LHCN-M2 (cell line): ENCODE results near the gene BRMS1. TPM values are rescaled to one million over a fixed set of nuclear protein-coding genes. Genes with fewer than 3 reads are reported as not detected.
"Not testable (repeated sequence)": the region's sequence is repeated elsewhere in the genome, so short reads cannot be mapped to it uniquely, and the experiment has no call there.

Experiments used
- DNase-seq: peaks from one replicate; pipeline ENCODE4 v3.0.0-alpha.2; 2012; ENCODE audit warnings: low read depth
- polyA plus RNA-seq: library from polyadenylated mRNA; unstranded; fragments of >200 nt; gene quantifications from one replicate; pipeline ENCODE4 v1.2.1, GENCODE V29; 2012; ENCODE audit warnings: missing spikeins
- total RNA-seq: library from RNA; depleted of rRNA; stranded (reverse); fragments of >200 nt; gene quantifications from 2 replicates; pipeline ENCODE4 v1.2.3, GENCODE V29; 2014; rRNA removed

The BRMS1 gene
- total RNA-seq, result 102 and 107 TPM in 2 replicates
- 60.3 TPM for polyA plus RNA-seq

DNA sequence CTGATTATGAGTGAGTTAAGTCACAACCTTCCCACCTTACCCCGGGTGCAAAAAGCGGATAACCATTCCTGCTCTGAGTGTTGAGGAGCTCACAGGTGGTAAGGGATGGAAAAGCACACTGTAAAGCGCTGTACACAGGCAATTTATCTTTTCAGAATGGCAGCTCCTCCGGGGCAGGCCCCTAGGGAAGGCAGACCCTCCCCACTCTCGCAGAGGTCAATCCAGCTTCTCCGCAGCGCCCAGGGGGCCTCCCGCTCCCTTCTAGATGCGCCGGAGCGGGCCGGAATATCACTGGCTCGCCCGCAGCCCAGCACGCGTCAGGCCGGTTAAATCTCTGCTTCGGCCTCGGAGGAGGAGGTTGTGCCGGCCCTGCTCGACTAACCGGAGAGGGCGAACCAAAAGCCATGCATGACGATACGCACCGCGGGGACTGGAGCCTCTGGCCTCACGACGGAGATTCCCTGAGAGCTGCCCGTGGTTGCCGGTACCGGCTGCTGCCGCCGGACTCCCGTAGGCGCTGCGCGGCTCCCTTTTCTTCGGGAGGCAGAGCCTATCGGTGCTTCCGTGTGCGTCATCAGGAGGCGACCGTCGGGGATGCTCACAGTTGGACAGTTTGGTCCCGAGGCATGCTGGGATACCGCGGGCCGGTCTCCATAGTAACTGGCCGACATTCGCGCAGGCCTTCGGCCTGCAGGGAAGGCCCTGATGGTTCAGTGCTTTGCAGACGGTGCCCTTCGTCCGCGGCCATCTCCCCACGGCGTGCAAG lies at the start of gene BRMS1:
Gene BRMS1, minus strand, starts transcription at position 555 of the 766 bp plus-strand sequence. CDS start 2,870 bp downstream, outside the sequence.
- DNase-seq, result peak; percentile 96

DNA sequence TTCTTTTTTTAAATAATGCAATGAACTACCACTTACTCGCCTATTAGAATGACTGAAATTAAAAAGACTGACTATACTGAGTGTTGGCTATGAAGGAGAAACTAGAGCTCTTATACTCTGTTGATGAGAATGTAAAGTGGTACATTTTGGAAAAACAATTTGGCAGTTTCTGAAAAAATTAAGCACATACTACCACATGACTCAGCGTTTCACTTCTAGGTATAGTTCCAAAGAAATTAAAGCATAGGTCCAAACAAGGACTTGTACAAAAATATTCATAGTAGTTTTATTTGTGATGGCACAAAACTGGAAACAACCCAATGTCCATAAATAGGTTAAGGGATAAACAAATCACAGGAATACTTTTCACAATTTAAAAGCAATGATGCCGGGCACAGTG lies 49.0 kb upstream of the BRMS1 start:
- DNase-seq, result no peak

DNA sequence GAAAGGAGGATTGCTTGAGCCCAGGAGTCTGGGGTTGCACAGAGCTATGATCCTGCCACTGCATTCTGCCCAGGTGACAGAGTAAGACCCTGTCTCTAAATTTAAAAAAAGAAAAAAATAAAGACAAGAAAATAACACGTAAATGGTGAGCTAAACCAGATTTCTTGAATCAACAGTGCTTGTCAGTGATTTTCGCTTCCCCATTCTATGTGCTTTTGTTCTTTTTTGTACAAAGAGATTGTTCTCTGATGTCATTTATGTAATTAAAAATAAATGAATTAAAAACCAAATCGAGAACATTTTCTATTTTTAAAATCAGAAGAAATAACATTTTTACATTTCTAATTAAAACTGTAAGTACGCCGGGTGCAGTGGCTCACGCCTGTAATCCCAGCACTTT lies 46.4 kb upstream of the BRMS1 start:
- DNase-seq, result no peak

GRCh38 chr11:66388780-66389386 lies 44.0 kb upstream of the BRMS1 start:
- DNase-seq, result peak; percentile 61

DNA sequence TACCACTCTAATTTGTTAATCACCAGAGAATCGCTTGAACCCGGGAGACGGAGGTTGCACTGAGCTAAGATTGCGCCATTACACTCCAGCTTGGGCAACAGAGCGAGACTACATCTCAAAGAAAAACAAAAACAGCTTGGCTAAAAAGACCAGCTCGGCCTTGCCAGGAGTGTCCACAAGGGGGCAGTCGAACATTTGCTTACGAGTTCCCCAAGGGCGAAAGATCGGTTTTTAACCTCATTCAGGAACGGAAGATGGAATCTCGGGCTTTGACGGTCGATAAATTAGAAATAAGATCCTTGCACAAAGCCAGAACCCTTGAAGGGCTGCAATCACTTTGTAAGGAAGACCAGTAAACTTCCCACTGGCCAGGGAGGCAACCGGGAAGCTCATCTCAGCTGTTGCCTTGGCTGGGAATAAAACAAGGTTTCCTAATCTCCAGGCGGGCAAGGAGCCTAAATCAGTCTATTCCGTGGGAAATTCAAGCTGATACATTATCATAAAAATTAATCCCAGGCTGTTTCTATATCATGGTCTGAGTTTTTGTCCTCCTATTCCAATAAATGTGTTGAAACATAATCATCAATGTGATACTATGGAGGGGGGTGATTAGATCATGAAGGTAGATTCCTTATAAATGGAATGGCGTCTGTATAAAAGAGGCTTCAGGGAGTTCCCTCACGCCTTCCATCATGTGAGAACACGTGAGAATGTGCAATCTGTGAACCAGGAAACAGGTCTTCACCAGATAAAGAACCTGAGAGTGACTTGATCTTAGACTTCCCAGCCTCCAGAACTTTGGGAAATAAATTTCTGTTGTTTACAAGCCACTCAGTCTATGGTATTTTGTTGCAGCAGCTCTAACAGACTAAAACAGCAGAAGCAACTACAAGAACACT lies 41.5 kb upstream of the BRMS1 start:
- DNase-seq, result peak; percentile 78

DNA sequence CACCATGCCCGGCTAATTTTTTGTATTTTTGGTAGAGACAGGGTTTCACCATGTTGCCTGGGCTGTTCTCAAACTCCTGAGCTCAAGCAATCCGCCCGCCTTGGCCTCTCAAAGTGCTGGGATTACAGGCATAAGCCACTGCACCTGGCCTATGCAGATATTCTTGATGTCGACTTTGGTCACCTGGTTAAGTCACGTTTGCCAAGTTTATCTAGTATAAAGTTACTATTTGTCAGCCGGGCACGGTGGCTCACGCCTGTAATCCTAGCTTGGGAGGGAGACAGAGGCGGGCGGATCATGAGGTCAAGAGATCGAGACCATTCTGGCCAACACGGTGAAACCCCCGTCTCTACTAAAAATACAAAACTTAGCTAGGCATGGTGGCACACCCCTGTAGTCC lies 39.4 kb upstream of the BRMS1 start:
- DNase-seq, result not testable (repeated sequence)

DNA sequence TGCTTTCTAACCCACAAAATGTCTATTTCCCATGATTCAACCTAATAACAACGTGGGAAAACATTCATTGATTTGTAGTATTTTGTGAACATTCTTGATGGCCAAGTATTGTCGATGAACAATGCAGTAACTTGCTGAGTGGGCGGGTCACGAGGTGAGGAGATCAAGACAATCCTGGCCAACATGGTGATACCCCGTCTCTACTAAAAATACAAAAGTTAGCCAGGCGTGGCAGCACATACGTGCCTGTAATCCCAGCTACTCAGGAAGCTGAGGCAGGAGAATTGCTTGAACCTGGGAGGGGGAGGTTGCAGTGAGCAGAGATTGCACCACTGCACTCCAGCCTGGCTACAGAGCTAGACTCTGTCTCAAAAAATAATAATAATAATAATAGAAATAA lies 35.4 kb upstream of the BRMS1 start:
- DNase-seq, result not testable (repeated sequence)

DNA sequence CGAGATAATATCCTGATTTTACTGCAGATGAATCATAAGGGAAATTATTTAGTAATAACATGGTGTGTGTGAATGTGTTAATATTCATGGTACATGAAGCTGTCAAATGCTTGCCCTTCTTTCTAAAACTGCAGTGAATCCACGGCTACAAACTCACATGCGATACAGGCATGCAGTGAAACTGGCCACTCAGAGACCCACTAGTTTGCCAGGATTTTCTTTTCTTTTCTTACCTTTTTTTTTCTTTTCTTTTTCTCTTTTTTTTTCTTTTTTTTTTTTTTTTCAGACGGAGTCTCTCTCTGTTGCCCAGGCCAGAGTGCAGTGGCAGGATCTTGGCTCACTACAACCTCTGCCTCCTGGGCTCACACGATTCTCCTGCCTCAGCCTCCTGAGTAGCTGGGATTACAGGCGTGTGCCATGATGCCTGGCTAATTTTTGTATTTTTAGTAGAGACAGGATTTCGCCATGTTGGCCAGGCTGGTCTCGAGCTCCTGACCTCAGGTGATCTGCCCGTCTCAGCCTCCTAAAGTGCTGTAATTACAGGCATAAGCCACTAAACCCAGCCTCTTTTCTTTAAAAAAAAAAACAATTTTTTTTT lies 28.9 kb upstream of the BRMS1 start:
- DNase-seq, result not testable (repeated sequence)

DNA sequence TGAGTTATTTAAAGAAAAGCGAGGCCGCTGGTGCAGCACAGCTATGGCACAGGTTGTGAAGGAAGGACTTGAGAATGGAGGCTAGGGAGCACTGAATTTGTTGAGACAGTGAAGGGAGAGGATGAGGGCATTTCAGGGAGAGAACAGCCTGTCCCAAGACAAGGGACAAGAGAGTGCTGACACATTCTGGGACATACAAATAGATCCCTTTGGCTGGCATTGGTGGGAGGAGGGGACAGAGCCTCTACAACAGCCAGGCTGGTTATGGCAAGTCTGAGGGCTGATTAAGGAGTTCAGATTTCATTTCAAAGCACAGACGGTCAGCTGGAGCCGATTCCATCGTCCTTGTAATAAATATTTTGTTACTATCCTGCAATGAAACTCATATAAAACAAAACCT lies 28.4 kb upstream of the BRMS1 start:
- no peak for DNase-seq

DNA sequence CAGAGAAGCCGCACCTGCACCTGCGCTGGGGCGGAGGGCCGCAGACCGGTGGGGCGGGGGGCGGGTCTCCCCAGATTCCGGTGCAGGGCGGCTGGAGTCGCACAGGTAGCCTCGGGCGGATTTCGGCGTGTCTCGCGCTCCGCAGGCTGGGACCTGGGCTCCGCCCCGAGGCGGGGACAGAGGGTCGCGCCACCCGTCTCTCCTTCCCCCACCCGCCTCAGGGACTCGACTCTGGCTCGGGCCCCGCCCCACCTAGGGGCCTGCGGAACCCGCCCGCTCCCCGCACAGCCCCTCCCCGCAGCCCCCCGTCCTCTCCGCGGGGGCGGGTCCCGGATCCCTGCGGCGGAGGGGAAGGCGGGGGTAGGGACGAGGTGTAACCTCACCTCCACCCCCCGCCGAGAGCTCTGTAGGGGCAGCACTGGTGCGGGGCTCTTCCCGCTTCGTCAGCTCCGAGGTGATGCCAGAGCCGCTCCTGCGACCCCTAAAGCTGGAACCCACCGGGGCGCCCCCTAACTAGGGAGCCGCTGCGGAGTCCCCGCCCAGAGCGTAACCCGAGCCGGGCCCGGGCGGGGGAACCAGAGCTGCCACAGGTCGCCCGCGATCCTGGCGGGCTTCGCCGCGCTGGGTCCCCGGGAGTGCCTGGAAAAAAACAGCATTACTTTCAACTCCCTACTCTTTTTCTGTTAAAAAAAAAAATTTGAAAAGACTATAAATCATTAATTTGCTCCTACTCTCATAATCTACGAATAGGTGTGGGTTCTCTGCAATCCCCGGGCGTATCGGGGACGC lies 26.9 kb upstream of the BRMS1 start, which contains the start of gene SLC29A2:
Gene SLC29A2, minus strand, starts transcription at position 134 of the 789 bp plus-strand sequence. CDS start 169 bp downstream, outside the sequence.
- no peak for DNase-seq

GRCh38 chr11:66369073-66369894 lies 24.4 kb upstream of the BRMS1 start:
- no peak for DNase-seq

DNA sequence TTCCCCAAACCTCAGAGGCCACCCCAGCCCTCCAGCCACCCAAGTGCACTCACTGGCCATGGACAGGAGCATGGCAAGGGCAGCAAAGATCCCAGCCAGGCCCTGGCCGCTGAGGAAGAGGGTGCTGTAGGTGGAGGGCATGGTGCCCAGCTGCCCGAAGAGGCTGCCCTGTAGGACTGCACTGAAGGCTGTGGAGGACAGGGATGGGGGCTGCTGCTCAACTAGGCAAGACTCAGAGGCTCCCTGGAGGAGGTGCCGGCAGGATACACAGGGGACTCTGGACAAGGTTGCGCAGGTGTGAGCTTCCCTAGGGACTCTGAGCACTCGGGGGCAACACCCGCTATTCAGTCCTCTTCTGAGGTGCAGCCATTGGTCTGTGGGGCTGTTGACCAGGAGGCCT lies 23.6 kb upstream of the BRMS1 start:
- no peak for DNase-seq

DNA sequence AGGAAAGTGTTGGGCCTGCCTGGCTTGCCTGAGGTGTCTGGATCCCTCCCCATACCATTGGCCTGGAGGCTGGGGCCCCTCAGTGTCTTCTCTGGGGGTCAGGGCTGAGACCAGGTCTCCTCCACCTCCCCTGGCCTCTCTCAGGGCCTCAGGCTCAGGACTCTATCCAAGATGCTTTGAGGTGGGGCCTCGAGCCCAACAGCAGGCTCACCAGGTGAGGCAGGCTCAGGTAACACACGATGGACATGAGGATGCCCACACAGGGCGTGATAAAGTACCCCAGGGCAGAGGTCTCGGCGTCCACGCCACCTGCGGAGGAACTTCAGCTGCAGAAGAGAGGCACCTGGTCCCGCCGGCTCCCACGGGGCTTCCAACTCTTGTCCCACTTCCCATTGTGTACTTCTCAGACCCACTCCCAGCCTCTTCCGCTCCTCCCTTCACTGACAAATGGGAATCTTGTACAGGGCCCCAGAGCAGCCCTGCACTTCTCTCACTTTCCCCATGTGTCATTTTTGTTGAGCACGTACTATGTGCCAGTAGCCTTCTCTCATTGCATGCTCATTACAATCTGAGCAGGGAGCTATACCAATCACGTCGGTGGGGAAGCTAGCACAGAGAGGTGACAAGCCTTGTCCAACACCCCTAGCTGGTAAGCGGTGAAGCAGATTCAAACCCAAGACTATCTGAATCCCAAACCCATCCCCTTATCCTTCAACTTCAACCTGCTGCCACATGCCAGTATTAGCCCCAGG lies 22.8 kb upstream of the BRMS1 start:
- no peak for DNase-seq

DNA sequence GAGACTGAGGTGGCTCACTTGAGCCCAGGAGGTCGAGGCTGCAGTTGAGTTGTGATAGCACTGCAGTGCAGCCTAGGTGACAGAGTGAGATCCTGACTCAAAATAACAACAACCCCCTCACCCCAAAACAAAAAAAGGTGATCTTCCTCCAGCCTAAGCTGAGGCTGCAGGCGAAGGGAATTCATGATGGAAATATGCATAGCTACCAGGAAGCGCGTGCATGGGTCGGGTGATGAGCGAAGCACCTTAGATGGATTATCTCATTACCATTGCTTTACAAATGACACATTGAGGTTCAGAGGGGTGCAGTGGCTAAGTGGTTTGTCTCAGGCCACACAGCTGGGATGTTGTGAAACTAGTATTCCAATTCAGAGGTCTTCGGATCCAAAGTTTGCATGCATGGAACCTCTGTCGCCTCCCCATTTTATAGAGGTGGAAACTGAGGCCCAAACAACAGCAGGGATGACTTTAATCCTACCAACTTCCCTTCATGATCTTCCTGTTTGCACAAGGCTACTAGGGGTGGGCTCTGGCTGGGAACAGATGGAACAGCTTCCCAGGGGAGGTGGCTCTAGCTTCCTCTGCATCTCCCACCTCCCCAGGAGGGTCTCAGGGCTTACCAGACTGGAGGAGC lies 22.1 kb upstream of the BRMS1 start:
- no peak for DNase-seq

DNA sequence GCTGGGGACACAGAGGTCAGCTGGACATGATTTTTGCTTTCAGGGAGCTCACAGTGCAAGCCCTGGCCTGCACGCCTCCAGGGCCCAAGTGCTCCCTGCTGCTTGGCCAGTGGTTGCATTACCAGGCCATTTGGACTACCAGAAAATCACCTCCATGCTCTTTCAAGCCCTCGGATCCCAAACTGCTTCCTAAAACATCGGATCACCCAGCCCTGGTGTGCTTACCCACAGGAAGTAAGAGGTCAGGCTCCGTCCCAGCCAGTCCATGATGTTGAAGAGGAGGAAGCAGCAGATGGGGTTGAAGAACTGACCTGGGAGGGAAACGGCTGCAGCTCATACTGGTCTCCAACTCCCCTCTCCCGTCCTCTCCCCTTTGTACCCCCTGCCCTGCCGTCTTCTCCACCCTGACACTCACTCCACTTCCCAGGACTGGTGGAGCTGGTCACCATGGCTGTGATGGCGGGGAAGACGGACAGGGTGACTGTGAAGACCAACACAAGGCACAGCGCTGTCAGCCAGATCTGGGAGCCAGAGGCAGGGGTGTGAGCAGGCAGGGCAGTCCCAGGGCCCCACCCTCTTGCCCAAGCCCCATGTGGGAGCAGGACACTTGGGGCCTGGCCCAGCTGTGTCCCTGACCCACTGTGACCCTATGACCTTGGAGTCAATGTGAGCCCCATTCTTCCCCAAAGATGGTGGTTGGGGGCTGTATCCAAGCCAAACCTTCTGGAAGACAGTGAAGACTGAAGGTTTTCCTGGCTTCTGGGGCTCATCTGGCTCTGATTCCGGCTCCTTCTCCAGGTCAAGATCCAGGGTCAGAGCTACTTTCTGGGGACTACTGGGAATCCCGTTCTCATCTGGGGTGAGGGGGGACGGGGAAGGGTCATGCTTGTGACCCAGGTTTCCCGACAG lies 21.1 kb upstream of the BRMS1 start:
- no peak for DNase-seq

- DNase-seq, result no peak
Observed at GRCh38 chr11:66365166-66365565, 20.3 kb upstream of the BRMS1 start.

- DNase-seq, result peak; percentile 29
Observed at GRCh38 chr11:66363805-66364535, 19.1 kb upstream of the BRMS1 start.
